HG03571 (cell line): ENCODE measurements around the gene NAGPA.
"Not testable (repeated sequence)": the region's sequence is repeated elsewhere in the genome, so short reads cannot be mapped to it uniquely, and the experiment has no call there.

Experiments
- ATAC-seq: cut with Tn5 transposase; IDR thresholded peaks from one replicate; pipeline ENCODE4 v1.9.1; 2021; ENCODE audit not compliant: unreplicated experiment

NAGPA gene

DNA sequence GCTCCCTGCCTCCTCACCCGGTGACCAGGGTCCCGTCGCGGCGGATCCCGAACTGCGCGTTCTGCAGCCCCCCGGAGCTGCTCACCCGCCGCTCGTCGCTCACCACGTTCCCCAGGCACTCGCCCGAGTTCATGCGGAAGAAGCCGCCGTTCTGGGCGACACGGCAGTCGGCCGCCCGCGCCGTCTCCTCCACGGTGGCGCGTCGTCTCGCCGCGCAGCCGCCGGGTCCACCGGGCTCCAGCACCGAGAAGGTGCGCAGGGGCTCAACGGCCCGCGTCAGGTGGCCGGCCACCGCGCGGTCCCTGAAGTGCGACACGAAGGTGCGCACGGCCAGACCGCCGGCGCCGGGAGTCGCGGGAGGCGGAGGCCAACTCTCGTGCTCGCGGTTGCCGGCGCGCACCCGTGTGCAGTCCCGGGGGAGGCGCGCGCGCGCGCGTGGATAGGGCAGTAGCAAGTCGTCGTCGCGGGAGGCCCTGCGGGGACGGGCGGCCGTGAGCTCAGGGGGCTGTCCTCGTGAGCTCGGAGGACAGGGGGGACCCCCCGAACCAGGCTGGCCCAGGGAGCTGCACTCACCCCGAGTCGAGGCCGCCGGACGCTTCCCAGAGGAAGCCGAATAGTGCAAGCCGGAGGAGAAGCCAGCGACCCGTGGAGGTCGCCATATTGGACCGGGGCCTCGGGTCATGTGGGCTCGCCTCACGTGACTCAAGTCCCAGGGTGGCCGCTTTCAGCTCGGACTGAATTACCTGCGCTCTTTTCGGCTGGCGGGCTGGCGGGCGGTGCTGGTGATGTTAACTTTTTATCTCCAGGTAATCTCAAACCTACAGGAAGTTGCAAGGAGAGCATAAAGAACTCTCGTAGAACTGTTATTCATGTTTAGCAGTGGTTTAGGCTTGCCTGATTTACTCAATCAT is at the start of gene NAGPA:
Gene NAGPA (minus strand): TSS at position 680 of the 911 bp plus-strand sequence. CDS start 21 bp downstream, at position 659.
- ATAC-seq: peak; percentile 78

GRCh38 chr16:5080996-5081395 is 47.3 kb upstream of the NAGPA start:
- ATAC-seq: not testable (repeated sequence)

DNA sequence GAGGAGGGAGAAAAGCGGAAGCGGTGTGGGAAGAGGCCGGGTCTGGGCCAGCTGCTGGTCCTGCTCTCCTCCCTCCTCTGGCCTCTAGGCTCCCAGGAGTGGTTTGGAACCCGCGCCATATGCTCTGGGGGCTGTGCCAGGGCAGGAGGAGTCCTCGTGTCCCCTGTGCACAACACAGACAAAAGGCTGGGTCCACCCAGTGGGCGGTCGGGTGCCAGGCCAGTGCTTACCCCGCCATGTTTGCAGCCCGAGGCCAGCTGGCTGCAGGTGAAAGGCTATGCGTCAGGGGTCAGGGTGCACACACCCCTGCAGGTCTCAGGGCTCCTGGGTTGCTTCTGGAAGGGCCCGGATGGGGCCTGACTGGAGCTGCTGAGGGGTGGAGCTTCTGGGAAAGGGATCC is 46.7 kb upstream of the NAGPA start:
- ATAC-seq: not testable (repeated sequence)

GRCh38 chr16:5078626-5079025 is 44.9 kb upstream of the NAGPA start:
- no peak for ATAC-seq

- ATAC-seq: no peak
Measured at GRCh38 chr16:5077304-5077703, 43.6 kb upstream of the NAGPA start.

DNA sequence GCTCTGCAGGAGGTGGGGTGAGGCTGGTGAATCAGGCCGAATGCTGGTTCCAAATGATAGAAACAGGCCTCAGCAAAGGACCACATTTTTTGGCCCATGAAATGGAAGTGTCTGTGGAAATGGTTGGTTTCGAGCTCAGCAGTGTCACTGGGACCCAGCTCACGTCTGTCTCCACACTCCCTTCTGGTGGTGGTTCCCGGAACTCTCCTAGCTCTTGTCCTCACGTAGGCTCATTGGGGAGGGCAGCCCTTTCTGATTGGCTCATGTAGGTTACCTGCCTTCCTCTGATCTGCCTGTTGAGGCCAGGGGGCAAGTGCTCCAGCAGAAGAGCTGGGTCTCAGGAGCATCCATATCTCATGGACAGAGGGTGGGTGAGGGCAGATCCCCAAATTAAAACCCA is 41.9 kb upstream of the NAGPA start:
- no peak for ATAC-seq

- not testable (repeated sequence) for ATAC-seq
Measured at GRCh38 chr16:5073771-5074170, 40.0 kb upstream of the NAGPA start.

DNA sequence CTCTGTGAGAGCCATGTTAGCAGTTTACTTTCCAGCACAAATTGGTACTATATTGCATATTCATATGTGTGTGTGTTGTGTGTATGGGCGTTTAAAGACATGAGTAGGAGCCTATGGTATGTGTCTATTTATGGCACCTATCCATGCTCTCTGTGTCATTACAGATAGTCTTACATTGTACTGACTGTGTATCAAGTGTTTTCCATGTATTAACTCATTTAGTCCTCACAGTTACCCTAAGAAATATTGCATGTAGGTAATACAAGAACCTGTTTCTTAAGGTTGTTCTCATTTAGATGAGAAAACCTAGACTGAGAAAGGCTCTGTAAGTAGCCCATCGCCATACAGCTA is 39.5 kb upstream of the NAGPA start:
- ATAC-seq: no peak

DNA sequence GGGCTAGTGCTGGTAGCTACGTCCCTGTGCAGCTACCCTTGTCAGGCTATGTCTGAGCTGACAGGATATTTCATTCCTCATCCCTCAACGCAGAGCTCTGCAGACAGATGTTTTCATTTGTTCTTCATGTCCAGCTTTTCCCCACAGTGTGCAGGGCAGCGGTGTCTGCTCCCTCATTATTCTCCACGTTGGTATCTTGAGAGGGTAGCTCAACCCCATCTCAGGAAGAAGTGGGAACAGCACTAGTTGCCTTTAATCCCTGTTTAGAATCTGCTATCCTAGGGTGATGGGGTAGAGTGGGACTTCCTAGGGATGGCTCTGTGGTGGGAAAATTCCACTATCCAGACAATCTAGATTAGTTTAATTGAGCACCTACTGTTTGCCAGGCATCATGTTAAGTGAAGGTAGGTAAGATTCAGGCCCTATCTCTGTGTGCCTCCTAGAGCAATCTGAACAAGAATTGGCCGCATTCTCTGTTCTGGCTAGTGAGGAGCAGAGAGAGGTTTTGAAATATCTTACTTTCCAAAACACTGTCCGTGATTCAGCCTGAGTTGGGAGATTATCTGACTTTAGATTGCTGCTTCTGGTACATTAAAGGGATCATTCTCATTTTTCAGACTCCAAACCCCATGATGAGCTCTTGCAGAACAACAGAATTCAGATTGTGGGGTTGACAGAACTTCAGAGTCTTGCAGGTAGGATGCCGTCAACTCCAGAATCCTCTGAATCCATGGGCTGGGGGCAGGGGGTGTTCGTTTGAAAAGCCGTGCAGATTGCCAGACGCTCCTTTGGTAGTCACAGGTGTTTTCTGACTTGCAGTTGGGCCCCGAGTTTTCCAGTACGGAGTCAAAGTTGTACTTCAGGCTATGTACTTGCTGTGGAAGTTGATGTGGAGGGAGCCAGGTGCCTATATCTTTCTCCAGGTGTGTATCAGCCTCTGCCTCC is 38.9 kb upstream of the NAGPA start:
- peak; percentile 4 for ATAC-seq

DNA sequence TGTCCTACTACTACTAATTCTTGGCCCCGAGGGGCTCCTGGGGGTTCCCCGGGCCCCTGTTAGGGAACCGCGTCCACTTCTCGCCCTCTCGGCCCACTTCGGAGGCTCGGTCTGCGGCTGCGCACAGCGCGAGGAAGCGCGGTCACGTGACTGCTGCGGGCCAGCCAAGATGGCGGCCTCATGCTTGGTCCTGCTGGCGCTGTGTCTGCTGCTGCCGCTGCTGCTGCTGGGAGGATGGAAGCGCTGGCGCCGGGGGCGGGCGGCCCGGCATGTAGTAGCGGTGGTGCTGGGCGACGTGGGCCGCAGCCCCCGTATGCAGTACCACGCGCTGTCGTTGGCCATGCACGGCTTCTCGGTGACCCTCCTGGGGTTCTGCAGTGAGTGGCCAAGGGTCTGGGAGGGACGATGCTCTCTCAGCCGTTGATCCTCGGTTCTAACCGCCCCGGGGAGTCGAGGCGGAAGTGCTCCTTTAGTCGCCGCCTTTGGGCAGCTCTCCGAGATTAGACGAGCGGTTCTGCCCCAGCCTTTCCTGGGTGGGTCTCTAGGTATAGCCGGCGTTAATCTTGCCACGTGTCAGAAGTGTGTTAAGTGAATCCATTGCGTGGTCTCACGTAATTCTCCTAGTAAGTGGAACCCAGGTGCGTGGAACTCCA is 38.1 kb upstream of the NAGPA start, which contains the start of gene ALG1:
Gene ALG1 (plus strand): TSS at position 163 of the 653 bp plus-strand sequence. CDS start 7 bp downstream, at position 170.
- ATAC-seq: peak; percentile 81

- ATAC-seq: no peak
Measured at GRCh38 chr16:5071341-5071680, 37.6 kb upstream of the NAGPA start.

DNA sequence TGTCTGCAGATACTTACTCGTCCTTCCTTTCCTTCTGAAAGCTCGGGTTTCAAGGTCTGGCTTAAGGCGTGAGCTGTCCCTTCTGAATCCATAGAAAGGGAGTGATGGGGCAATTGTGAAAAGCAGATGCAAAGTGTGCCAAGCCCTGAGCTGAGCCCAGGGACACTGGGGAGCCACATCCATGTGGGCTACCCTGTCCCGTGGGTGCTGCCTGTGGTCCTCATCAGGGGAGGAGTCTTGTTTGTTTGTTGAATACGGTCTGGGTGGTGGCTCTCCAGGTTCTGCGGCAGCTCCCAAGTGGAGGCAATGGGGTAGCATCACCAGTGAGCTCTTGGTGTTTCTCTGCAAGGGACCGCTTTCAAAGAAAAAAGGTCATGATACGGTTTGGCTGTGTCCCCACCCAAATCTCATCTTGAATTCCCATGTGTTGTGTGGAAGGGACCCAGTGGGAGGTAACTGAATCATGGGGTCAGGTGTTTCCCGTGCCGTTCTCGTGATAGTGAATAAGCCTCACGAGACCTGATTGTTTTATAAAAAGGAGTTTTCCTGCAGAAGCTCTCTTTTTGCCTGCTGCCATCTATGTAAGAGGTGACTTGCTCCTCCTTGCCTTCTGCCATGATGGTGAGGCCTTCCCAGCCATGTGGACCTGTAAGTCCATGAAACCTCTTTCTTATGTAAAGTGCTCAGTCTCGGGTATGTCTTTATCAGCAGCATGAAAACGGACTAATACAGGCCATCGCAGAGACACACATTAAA is 36.9 kb upstream of the NAGPA start:
- ATAC-seq: no peak

DNA sequence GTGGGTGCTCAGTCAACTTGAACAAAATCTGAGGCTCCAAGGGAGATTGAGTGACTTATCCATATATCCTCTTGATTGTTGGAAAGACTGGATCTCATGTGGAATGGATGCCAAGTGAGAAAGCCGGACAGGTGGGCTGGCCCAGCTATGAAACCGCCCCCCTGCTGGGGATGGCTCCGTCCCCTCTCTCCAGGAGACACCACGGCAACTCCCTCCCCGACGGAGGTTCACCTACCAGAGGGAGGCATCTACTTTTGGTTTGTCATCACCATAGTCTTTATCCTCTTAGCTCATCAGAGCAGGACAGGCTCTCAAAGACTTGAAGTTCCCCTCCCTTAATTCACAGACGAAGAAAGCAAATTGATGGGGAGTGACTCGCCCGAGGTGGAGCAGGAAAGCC is 36.1 kb upstream of the NAGPA start:
- ATAC-seq: no peak

- ATAC-seq: no peak
Measured at GRCh38 chr16:5069048-5069447, 35.3 kb upstream of the NAGPA start.

DNA sequence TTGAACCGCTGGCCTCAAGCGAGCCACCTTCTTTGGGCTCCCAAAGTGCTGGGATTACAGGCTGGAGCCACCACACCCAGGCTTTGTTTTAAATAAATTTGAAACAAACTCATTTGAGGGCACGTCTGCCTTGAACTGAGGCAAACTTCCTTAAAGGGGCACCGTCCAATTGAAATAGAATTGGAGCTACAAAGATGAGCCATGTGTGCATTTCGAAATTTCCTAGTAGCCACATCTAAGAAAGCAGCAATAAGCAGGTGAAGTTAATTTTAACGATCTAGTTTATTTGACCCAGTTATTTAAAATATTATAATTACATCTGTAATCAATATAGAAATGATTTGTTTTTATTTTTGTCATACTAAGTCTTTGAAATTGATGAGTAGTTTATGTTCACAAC is 32.8 kb upstream of the NAGPA start:
- ATAC-seq: no peak

DNA sequence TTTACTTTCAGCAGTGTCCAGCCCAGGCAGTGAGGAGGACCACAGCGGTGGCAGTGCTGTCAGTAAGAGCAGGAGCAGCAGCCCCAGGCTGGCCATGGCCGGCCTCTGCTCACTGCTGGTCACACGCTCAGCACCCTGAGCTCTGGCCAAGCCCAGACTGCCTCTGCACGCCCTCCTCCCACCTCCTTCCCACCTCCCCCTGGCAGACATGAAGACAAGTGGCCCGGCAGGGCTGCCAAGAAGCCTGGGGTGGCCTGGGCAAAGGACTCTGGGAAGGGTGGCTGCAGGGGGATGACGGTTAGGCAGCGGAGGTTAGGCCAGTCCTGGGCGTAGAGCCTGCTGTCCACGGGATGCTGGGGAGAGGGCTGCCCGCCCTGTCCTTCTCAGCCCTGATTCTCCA is 32.1 kb upstream of the NAGPA start, which contains the start of gene C16orf89:
Gene C16orf89 (minus strand): TSS at position 144 of the 400 bp plus-strand sequence. CDS start 48 bp downstream, at position 96.
- ATAC-seq: no peak

DNA sequence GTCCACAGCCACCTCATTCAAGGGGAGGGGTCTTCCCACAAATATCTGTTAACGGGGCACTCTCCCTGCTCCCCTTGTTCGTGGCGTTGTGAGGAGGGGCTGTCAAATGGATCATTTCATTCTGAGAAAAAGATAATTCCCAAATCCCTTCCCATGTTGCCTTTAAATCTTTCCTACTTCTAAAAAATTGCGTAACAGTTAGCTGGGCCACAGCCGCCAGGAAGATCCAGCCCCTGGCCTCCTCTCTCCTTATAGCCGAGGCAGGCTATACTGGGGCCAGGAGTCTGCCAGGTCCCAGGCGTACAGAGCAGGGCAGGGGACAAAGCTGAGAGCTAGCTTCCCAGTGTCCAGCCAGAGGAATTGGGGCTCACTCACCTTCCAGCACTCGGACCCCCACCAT is 31.6 kb upstream of the NAGPA start:
- ATAC-seq: no peak

DNA sequence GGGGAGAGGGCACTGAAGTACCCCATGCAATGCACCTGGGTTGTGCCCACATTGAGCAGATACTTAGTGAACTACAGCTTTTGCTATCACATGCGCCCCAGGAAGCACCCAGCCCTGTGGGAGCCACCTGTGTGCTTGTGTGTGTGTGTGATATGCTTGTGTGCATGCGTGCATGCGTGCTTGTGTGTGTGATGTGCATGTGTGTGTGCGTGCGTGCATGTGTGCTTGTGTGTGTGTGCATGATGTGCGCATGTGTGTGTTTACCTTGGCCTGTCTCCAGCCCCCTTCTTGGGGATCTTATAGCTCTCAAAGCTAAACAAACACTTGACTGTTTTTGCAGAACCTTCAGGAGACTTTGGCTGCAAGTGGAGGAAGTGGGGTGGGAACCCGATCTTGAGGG is 31.2 kb upstream of the NAGPA start:
- ATAC-seq: no peak

GRCh38 chr16:5062790-5063765 is 29.3 kb upstream of the NAGPA start:
- ATAC-seq: no peak
